Measurements from ENCODE around the gene RCL1.

RCL1 gene

GRCh38 chr9:4815381-4815956 lies 22.7 kb downstream of the RCL1 start:
- no peak for DNase-seq

DNA sequence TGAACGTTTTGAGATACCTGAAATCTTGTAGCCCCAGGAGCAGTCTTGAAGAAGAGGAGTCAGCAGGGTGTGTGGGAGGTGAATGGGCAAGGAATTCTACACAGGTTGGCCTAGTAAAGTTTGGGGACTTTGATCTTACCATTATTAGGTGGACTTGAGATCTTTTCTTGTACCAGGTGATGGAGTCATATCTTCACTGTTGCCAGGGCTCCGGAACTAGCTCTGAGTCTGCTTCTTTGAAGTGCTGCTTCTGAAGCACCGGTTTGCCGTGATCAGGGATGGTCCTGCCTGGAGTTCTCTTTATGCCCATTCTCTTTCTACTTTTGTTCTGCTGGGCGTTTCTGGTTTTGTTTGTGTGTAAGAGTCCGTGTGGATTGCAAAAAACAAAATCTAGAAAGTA lies 27.4 kb downstream of the RCL1 start:
- no peak for DNase-seq

DNA sequence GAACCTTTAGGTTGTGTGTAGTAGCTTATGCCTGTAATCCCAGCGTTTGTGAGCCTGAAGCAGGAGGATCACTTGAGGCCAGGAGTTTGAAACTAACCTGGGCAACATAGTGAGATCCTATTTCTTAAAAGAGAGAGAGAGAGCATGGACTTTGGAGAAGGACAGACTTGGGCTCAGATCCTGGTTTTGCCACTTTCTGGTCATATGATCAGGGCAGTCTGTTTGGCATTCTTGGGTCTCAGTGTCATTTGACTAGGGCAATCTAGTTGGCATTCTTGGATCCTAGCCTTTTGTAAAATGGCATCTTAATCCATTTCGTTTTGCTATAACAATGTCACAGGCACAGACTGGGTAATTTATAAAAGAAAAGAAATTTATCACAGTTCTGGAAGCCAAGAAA lies 28.4 kb downstream of the RCL1 start:
- no peak for DNase-seq

- DNase-seq = no peak
Measured at GRCh38 chr9:4822057-4822456, 29.3 kb downstream of the RCL1 start.

GRCh38 chr9:4826417-4827166 lies 33.8 kb downstream of the RCL1 start:
- no peak for DNase-seq

- no peak for DNase-seq
Measured at GRCh38 chr9:4827224-4827623, 34.5 kb downstream of the RCL1 start.

GRCh38 chr9:4828761-4829160 lies 36.0 kb downstream of the RCL1 start:
- DNase-seq = no peak

- DNase-seq = no peak
Measured at GRCh38 chr9:4829969-4830368, 37.2 kb downstream of the RCL1 start.

- no peak for DNase-seq
Measured at GRCh38 chr9:4830699-4831098, 38.0 kb downstream of the RCL1 start.

GRCh38 chr9:4831119-4831518 lies 38.4 kb downstream of the RCL1 start:
- no peak for DNase-seq

DNA sequence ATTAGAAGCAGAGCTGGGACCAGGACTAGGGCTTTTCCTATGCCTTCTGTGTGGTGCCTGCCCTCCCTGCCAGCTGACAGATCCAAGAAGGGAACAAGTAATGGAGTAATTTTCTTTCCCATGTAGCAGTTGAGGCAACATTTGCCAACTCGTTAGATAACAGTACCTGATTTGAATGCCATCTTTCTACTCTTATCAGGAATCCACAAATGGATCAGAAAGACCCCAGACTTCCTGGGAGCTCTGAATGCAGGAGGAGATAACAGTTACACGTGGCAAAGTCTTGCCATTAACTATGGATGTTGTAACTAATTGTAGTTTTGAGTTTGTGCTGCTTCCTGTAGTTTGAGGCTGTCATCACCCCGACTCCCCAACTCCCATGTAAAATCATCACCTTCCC lies 39.2 kb downstream of the RCL1 start:
- no peak for DNase-seq

DNA sequence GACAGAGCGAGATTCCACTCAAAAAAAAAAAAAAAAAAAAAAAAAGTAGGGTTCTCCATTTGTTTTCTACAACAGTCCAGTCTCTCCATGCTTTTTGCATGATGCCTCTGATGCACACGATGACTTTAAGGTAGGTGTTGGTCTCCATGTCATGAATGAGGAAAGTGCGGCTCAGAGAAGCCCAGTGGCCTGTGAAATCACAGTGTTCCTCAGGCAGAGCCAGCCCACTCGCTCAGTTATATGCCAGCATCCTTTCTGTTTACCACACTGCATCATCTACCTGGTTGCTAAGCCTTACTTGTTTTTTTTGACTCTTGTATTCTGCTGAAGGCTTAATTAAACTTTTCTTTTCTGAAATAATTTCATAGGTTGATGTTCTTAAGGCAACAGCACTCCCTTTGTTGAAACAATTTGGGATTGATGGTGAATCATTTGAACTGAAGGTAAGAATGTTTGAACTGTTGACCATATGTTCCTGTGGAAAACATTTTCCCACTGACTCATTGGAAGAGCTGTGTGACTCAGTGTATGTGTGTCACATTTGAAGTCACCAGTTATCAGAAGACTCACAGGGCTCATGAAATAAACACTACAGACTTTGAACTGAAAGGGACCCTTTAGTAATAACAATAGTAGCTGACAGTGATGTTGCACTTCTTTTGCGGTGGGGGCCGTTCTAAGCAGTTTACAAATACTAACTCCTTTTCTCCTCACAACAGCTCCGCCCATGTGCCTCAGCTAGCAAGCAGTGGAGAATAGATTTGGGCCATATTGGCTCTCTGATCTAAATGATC lies 40.2 kb downstream of the RCL1 start:
- no peak for DNase-seq

DNA sequence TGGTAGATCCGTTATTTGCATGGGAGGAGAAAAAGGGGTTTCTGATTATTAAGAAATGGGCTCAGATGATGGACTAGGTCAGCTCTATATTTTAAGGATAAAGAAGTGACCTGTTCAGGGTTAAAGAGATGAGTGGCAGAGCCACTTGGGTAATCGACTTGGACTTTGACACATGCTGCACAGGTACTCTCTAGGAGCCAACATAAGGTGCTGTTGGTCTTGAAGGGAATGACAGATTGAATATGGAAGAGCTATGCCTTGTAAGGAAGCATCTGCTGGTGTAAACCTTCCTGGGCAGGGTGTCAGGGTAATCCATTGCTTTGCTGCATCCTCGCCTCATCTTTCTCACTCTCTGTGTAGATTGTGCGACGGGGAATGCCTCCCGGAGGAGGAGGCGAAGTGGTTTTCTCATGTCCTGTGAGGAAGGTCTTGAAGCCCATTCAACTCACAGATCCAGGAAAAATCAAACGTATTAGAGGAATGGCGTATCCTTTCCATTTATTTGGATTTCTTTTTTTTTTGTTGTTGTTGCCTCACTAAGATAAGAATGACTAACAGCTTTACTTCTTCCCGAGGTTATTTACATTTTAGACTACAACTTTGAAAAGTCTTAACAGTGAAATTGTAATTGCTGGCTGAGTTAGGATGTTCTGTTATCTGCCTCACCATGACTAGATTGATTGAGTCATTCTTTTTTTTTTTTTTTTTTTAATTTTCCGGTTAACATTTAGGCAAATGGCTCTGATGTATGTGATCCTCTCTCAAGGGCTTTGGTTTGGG lies 41.2 kb downstream of the RCL1 start:
- no peak for DNase-seq

DNA sequence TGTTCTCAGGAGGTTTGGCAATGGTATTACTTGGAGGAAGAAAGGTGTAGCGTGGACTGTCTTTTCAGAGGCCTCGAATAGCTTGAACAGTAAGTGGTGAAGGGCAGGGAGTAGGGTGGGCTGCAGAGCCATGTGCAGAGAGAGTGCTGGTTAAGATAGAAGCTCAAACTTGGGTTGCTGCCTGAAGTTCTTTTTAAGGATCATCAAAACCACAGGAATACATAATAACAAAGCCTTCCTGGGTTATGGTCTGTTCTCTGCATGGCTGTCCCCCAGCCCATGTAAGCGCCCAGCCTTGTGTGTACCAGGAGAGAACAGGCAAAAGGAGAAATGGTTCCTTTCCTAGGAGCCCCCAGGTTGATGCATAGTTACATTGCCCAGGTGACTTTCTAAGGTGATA lies 43.9 kb downstream of the RCL1 start:
- no peak for DNase-seq

GRCh38 chr9:4837261-4838188 lies 44.8 kb downstream of the RCL1 start:
- no peak for DNase-seq

- no peak for DNase-seq
Measured at GRCh38 chr9:4838189-4838546, 45.4 kb downstream of the RCL1 start.

- DNase-seq = no peak
Measured at GRCh38 chr9:4839470-4839912, 46.7 kb downstream of the RCL1 start.

DNA sequence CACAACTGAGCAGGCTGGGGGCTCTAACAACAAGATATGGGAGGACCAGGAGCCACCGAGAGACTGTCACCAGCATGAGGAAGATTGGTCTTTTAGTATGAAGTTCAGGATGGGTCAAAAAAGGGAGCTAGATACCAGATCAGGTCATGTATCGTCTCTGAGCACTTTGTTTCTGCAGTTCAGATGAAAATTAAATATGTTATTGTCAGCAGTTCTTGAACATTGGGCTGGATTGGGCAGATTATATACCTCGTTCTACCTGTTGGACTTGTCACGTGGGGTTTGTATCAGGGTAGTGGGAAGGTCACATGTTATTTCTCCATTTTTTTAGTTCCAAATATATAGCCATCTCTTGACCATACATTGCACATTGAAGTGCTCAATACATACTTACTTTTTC lies 47.3 kb downstream of the RCL1 start:
- no peak for DNase-seq

GRCh38 chr9:4842213-4842612 lies 49.5 kb downstream of the RCL1 start:
- DNase-seq = no peak

GRCh38 chr9:4842734-4843133 lies 50.0 kb downstream of the RCL1 start:
- no peak for DNase-seq

DNA sequence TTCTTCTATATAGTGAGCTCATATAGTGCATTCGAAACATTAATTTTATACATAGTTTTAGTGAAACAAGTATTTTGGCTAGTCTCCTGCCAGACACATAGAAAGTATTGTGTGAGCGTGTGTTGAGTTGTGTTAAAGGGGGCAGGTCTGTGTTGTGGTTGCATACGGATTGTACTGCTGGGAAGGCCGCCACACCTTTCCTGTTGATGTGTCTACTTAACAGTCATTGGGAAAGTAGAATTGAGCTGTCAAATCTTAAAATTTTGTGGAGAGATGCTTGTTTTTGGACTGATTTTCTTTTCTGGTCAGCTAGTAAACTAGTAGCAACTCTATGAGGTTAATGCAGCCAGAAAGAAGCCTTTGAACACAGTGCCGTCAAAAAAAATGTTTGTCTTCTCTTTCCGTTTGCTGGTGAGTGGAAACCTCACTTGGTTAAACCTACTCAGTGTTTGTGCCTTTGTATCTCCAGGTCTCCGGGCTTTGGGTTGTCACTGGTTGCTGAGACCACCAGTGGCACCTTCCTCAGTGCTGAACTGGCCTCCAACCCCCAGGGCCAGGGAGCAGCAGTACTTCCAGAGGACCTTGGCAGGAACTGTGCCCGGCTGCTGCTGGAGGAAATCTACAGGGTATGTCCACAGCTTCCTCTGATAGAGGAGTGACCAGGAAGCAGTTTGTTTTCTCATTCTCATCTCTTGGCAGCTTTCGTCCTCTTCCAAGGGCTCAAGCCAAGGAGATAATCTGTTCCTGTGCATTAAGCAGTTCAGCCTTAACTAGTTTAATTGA lies 51.5 kb downstream of the RCL1 start:
- no peak for DNase-seq
